NCI-H146 treated with DMSO at 0.1 percent for 48 hours (cell line): Measurements from ENCODE around the gene TMEM175.
"Not testable (repeated sequence)": the region's sequence is repeated elsewhere in the genome, so short reads cannot be mapped to it uniquely, and the experiment has no call there.

Experiments
- DNase-seq: peaks from one replicate; lab custom pipeline; 2025; ENCODE audit not compliant: unreplicated experiment; lab: John Stamatoyannopoulos, UW

The TMEM175 gene

GRCh38 chr4:988726-989721 lies 56.8 kb downstream of the TMEM175 start:
- no peak for DNase-seq

- no peak for DNase-seq
Observed at GRCh38 chr4:989722-990471, 57.6 kb downstream of the TMEM175 start.

- DNase-seq = no peak
Observed at GRCh38 chr4:990746-991367, 58.6 kb downstream of the TMEM175 start.

- no peak for DNase-seq
Observed at GRCh38 chr4:991451-992296, 59.4 kb downstream of the TMEM175 start.

GRCh38 chr4:992297-993110 lies 60.2 kb downstream of the TMEM175 start:
- no peak for DNase-seq

- no peak for DNase-seq
Observed at GRCh38 chr4:993111-994029, 61.1 kb downstream of the TMEM175 start, which contains the start of gene SLC26A1. Gene SLC26A1 (minus strand): TSS chr4:993404. CDS start chr4:991703, 1,701 bp downstream.

GRCh38 chr4:995311-996026 lies 63.2 kb downstream of the TMEM175 start:
- no peak for DNase-seq

- DNase-seq = no peak
Observed at GRCh38 chr4:996030-996996, 64.1 kb downstream of the TMEM175 start.

- DNase-seq = no peak
Observed at GRCh38 chr4:996997-997374, 64.7 kb downstream of the TMEM175 start.

- DNase-seq = no peak
Observed at GRCh38 chr4:997375-998071, 65.3 kb downstream of the TMEM175 start.

- DNase-seq = no peak
Observed at GRCh38 chr4:998096-998691, 65.9 kb downstream of the TMEM175 start.

GRCh38 chr4:999240-999863 lies 67.1 kb downstream of the TMEM175 start:
- DNase-seq = not testable (repeated sequence)

- no peak for DNase-seq
Observed at GRCh38 chr4:999882-1000425, 67.7 kb downstream of the TMEM175 start.

- DNase-seq = no peak
Observed at GRCh38 chr4:1000686-1001260, 68.5 kb downstream of the TMEM175 start.
